GM12878 (cell line): ENCODE data around the gene CARD9. TPM values are rescaled to one million over a fixed set of nuclear protein-coding genes. Genes with fewer than 3 reads are reported as not detected.

Experiments used
- ATAC-seq: fragments of 200-7000 bp; cut with Tn5 transposase; 3 replicates; pipeline ENCODE4 v1.9.1; 2020; ENCODE audit warnings: mild to moderate bottlenecking, moderate library complexity
- BruUV-seq: library from RNA; stranded (reverse); fragments of 400-500 nt; replicated peaks from 2 replicates; lab custom pipeline; 2021; lab: Mats Ljungman, UMichigan
- CTCF ChIA-PET: fragments of 300-600 bp; sonication (Branson Sonifier 250); formaldehyde crosslinking; extraction: SDS; loops from one replicate; lab custom pipeline; 2021; ENCODE audit warnings: inconsistent platforms; lab: Yijun Ruan, JAX
- POLR2A ChIA-PET: fragments of 350-600 bp; formaldehyde crosslinking; extraction: SDS; loops from one replicate; lab custom pipeline; 2021; ENCODE audit warnings: inconsistent platforms; lab: Charles Lee
- RAD21 ChIA-PET: fragments of 300-600 bp; sonication (Branson Sonifier 250); formaldehyde crosslinking; loops from one replicate; lab custom pipeline; 2023; ENCODE audit warnings: antibody characterized with exemption; ENCODE audit not compliant: unreplicated experiment; lab: Charles Lee
- SMC1A ChIA-PET: fragments of 300-600 bp; sonication (Branson Sonifier 250); formaldehyde crosslinking; loops from one replicate; lab custom pipeline; 2023; ENCODE audit not compliant: unreplicated experiment, uncharacterized antibody; lab: Charles Lee
- DNase-seq: peaks from one replicate; pipeline ENCODE4 v3.0.0-alpha.2; 2011; ENCODE audit warnings: low read depth, low spot score
- FAIRE-seq: peaks from 3 replicates; lab custom pipeline; 2011; peaks lifted over from hg19 to GRCh38; lab: Jason Lieb, UNC
- H2AFZ ChIP-seq: 2 replicates; pipeline ENCODE4 v1.6.0; 2011; ENCODE audit warnings: low read depth, low read length, control low read depth; ENCODE audit not compliant: control insufficient read depth
- H3K27ac ChIP-seq: 2 replicates; pipeline ENCODE4 v1.5.1; 2011; ENCODE audit warnings: control low read depth; ENCODE audit not compliant: control insufficient read depth, insufficient read depth
- H3K27me3 ChIP-seq, 2 experiments: replicated peaks in 1 of 2; 2 replicates each; pipeline versions ENCODE4 v1.6.0 to v1.6.1; 2011; ENCODE audit warnings: low read length in 1 of 2; ENCODE audit not compliant: control insufficient read depth in 2 of 2, insufficient read depth in 2 of 2
- H3K36me3 ChIP-seq, 2 experiments: 2 replicates each; pipeline ENCODE4 v1.5.1; 2011; ENCODE audit warnings: low read length in 1 of 2; ENCODE audit not compliant: control insufficient read depth in 2 of 2, insufficient read depth in 2 of 2
- H3K4me1 ChIP-seq: 2 replicates; pipeline ENCODE4 v1.6.1; 2011; ENCODE audit warnings: mild to moderate bottlenecking, low read length, moderate library complexity, mixed read lengths; ENCODE audit not compliant: control insufficient read depth, insufficient read depth
- H3K4me2 ChIP-seq: 2 replicates; pipeline ENCODE4 v1.6.0; 2011; ENCODE audit warnings: control low read depth; ENCODE audit not compliant: control insufficient read depth, insufficient read depth
- H3K4me3 ChIP-seq: fragments of 200-600 bp; sonication (generic); 2 replicates; pipeline ENCODE4 v1.5.1; 2016
- H3K79me2 ChIP-seq: 2 replicates; pipeline ENCODE4 v1.6.0; 2011; ENCODE audit warnings: low read length; ENCODE audit not compliant: control insufficient read depth, insufficient read depth
- H3K9ac ChIP-seq: 2 replicates; pipeline ENCODE4 v1.8.0; 2011; ENCODE audit warnings: low read length, control low read depth, mixed read lengths; ENCODE audit not compliant: control insufficient read depth, insufficient read depth
- H3K9me3 ChIP-seq: replicated peaks from 3 replicates; pipeline ENCODE4 v1.5.1; 2011; ENCODE audit warnings: mild to moderate bottlenecking, low read length; ENCODE audit not compliant: control insufficient read depth, insufficient read depth
- H4K20me1 ChIP-seq: 2 replicates; pipeline ENCODE4 v1.6.0; 2011; ENCODE audit not compliant: control insufficient read depth, insufficient read depth
- CBX3 ChIP-seq: fragments of 200-600 bp; sonication (generic); IDR thresholded peaks from 2 replicates; pipeline ENCODE4 v1.6.1; 2016; ENCODE audit warnings: low read depth, borderline replicate concordance
- POLR2AphosphoS2 ChIP-seq: IDR thresholded peaks from 2 replicates; pipeline ENCODE4 v1.6.1; 2011; ENCODE audit warnings: low read depth, mild to moderate bottlenecking, low read length, improper control_type of control experiment, moderate library complexity
- SMAD5 ChIP-seq: IDR thresholded peaks from 2 replicates; pipeline ENCODE4 v1.6.1; 2016; ENCODE audit warnings: antibody characterized with exemption, low read depth
- STAT1 ChIP-seq: fragments of 450-650 bp; conservative IDR thresholded peaks from 2 replicates; pipeline ENCODE4 v1.6.1; 2014; ENCODE audit warnings: antibody characterized with exemption, mild to moderate bottlenecking
- WGBS: methylation state at CpG from one replicate; pipeline ENCODE4 v1.1.6; 2016; ENCODE audit warnings: low lambda C conversion rate; ENCODE audit not compliant: insufficient replicate concordance, insufficient coverage; ENCODE audit errors: missing lambda C conversion rate; 5-methylcytosine and 5-hydroxymethylcytosine counted together
- in situ Hi-C: fragments of 300-500 bp; cut with MboI; formaldehyde crosslinking; loops from 9 replicates; pipeline ENCODE4 v1.14.3; 2018; ENCODE audit warnings: mixed read lengths
- intact Hi-C: fragments of 100-400 bp; cut with micrococcal nuclease; formaldehyde crosslinking; loops from one replicate; pipeline ENCODE4 v1.14.2; 2022; ENCODE audit not compliant: unreplicated experiment
- polyA plus RNA-seq, 11 experiments: library from polyadenylated mRNA; depleted of rRNA in 4 of 11; unstranded in 6 of 11; stranded (reverse) in 5 of 11; fragments of >200 nt; fragmentation: Nextera tagmentation in 4 of 11; fragmentation: Illumina TruSeq in 1 of 11; extraction: Ambion mirVana in 4 of 11; extraction: Trizol in 1 of 11; gene quantifications; 1 replicate in 1 of 11; 2 replicates in 10 of 11; pipeline versions ENCODE4 v1.2.1 to v1.2.3, GENCODE V29; 2011 to 2016; ENCODE audit warnings: inconsistent platforms in 2 of 11, missing spikeins in 2 of 11, low read depth in 1 of 11
- total RNA-seq, 4 experiments: library from RNA; depleted of rRNA in 3 of 4; stranded (reverse); fragments of >200 nt in 3 of 4; fragmentation: Illumina TruSeq in 1 of 4; extraction: Trizol in 1 of 4; gene quantifications; 2 replicates each; pipeline versions ENCODE4 v1.2.1 to v1.2.3, GENCODE V29; 2013 to 2021
- TF ChIP-seq, protein P1 (sequence below): fragments of 450-650 bp; IDR thresholded peaks from 2 replicates; pipeline ENCODE4 v1.6.1; 2016; ENCODE audit warnings: mild to moderate bottlenecking
- TF ChIP-seq, protein P2 (sequence below): IDR thresholded peaks from 2 replicates; pipeline ENCODE4 v1.6.1; 2011; ENCODE audit warnings: borderline replicate concordance, low read depth, mild to moderate bottlenecking, moderate library complexity, low read length; ENCODE audit not compliant: insufficient read depth, poor library complexity, severe bottlenecking

The CARD9 gene
- total and polyA plus RNA-seq, 10 of the 15 experiments (the other 5 are each of a cell fraction or from before 2014, with no cell fraction given) = 0.11 to 4.9 (median 1.8) TPM; not detected in 1

DNA sequence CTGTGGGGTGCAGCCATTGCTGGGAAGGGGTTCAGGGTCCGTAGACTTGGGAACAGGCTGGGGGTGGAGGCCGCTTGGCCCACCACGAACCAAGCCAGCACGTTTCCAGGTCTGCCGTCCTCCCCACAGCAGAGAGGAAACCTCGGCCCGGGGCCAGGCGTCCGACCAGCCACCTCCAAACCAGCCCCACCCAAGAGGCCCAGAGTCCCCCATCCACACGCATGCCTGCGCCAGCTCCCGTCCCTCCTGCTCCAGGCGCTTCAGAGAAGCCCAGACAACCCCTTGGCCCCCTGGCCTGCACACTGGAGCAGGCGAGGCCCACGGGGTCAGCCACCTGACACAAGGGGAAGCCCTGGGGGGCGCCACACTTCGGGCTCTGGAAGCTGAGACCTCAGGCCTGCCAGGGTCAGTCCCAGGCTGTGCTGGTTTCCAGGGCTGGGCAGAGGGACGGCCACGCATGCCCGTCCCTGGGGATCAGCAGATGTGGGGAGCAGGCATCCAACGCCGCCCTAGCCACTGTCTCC, 16.2 kb downstream of the CARD9 start:
- ChIA-PET RAD21 (no interaction called here), SMC1A (no interaction called here), POLR2A (no interaction called here), CTCF (no interaction called here)
- in situ Hi-C loops (no loop called here), intact Hi-C loops (no loop called here)
- WGBS = 24% methylated on average over 22 of the region's 22 CpGs
- H3K4me1 ChIP-seq = no peaks in the 10 kb centered on the region
- H3K79me2 ChIP-seq = no peaks in the 10 kb centered on the region
- ATAC-seq = no peak
- no peak overlapping the region for H2AFZ ChIP-seq
- DNase-seq = no peak
- H3K4me2 ChIP-seq = no peak overlapping the region
- no TSS peak for BruUV-seq
- H3K9ac ChIP-seq = no peak overlapping the region
- H3K9me3 ChIP-seq = no peaks in the 10 kb centered on the region
- H3K4me3 ChIP-seq = no peak overlapping the region
- no peak for FAIRE-seq
- no peaks in the 10 kb centered on the region for H3K27me3 ChIP-seq
- H3K27ac ChIP-seq = no peak overlapping the region
- H3K36me3 ChIP-seq = no peaks in the 10 kb centered on the region
- no peaks in the 10 kb centered on the region for H4K20me1 ChIP-seq
- TF ChIP-seq STAT1 = no peak
- TF ChIP-seq, protein P1, sequence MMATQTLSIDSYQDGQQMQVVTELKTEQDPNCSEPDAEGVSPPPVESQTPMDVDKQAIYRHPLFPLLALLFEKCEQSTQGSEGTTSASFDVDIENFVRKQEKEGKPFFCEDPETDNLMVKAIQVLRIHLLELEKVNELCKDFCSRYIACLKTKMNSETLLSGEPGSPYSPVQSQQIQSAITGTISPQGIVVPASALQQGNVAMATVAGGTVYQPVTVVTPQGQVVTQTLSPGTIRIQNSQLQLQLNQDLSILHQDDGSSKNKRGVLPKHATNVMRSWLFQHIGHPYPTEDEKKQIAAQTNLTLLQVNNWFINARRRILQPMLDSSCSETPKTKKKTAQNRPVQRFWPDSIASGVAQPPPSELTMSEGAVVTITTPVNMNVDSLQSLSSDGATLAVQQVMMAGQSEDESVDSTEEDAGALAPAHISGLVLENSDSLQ = no peak
- TF ChIP-seq POLR2AphosphoS2 = no peak
- no peak for TF ChIP-seq CBX3
- no peak for TF ChIP-seq SMAD5
- TF ChIP-seq, protein P2, sequence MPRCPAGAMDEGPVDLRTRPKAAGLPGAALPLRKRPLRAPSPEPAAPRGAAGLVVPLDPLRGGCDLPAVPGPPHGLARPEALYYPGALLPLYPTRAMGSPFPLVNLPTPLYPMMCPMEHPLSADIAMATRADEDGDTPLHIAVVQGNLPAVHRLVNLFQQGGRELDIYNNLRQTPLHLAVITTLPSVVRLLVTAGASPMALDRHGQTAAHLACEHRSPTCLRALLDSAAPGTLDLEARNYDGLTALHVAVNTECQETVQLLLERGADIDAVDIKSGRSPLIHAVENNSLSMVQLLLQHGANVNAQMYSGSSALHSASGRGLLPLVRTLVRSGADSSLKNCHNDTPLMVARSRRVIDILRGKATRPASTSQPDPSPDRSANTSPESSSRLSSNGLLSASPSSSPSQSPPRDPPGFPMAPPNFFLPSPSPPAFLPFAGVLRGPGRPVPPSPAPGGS = no peak
